KMS-11 (cell line): ENCODE data around the gene FUZ.

Experiments
- H2AFZ ChIP-seq: fragments of 200-600 bp; sonication (generic); 2 replicates; pipeline ENCODE4 v1.6.1; 2016; ENCODE audit warnings: antibody characterized with exemption, mixed run types, low read depth
- H3K27ac ChIP-seq: fragments of 200-600 bp; sonication (generic); 2 replicates; pipeline ENCODE4 v1.6.1; 2016; ENCODE audit warnings: mild to moderate bottlenecking, mixed run types
- H3K27me3 ChIP-seq: fragments of 200-600 bp; sonication (generic); 2 replicates; pipeline ENCODE4 v1.6.1; 2017; ENCODE audit warnings: mild to moderate bottlenecking, low read depth, mixed run types, moderate library complexity; ENCODE audit not compliant: insufficient read depth
- H3K36me3 ChIP-seq: fragments of 200-600 bp; sonication (generic); 2 replicates; pipeline ENCODE4 v1.6.1; 2017; ENCODE audit warnings: mild to moderate bottlenecking, mixed run types; ENCODE audit not compliant: insufficient read depth
- H3K4me1 ChIP-seq: fragments of 200-600 bp; sonication (generic); 2 replicates; pipeline ENCODE4 v1.6.1; 2016; ENCODE audit warnings: mild to moderate bottlenecking, low read depth, mixed run types; ENCODE audit not compliant: poor library complexity, severe bottlenecking
- H3K4me2 ChIP-seq: fragments of 200-600 bp; sonication (generic); 2 replicates; pipeline ENCODE4 v1.7.0; 2016; ENCODE audit warnings: mild to moderate bottlenecking, mixed run types
- H3K4me3 ChIP-seq: fragments of 200-600 bp; sonication (generic); IDR thresholded peaks from 2 replicates; pipeline ENCODE4 v1.6.1; 2017; ENCODE audit warnings: low read depth, low read length, mixed read lengths; ENCODE audit not compliant: insufficient read depth
- H3K79me2 ChIP-seq: fragments of 200-600 bp; sonication (generic); 2 replicates; pipeline ENCODE4 v1.6.1; 2016; ENCODE audit warnings: low read depth, mixed run types; ENCODE audit not compliant: insufficient read depth
- H3K9ac ChIP-seq: fragments of 200-600 bp; sonication (generic); 2 replicates; pipeline ENCODE4 v1.6.1; 2016; ENCODE audit warnings: mild to moderate bottlenecking, mixed run types
- H4K20me1 ChIP-seq: fragments of 200-600 bp; sonication (generic); 2 replicates; pipeline ENCODE4 v1.6.1; 2016; ENCODE audit warnings: mild to moderate bottlenecking, mixed run types; ENCODE audit not compliant: insufficient read depth
- CTCF ChIP-seq: fragments of 200-600 bp; sonication (generic); conservative IDR thresholded peaks from 2 replicates; pipeline ENCODE4 v1.6.1; 2017; ENCODE audit warnings: low read depth, mild to moderate bottlenecking, antibody characterized with exemption, low read length, moderate library complexity, mixed read lengths

Gene FUZ

GRCh38 chr19:49807904-49808675 lies 5.0 kb downstream of the FUZ start:
- Histone ChIP-seq H3K36me3 (no peaks in the 10 kb centered on the region), H4K20me1 (no peaks in the 10 kb centered on the region), H3K4me1 (peaks cover 21% of the 10 kb centered on the region), H3K4me3 (no peak overlapping the region), H3K4me2 (peak overlapping the region; percentile 81), H3K27ac (no peak overlapping the region), H2AFZ (peak overlapping the region; percentile 72; the same call in 1 of the 2 replicates), H3K79me2 (no peaks in the 10 kb centered on the region), H3K27me3 (no peaks in the 10 kb centered on the region), H3K9ac (no peak overlapping the region)
- TF ChIP-seq CTCF: no peak

DNA sequence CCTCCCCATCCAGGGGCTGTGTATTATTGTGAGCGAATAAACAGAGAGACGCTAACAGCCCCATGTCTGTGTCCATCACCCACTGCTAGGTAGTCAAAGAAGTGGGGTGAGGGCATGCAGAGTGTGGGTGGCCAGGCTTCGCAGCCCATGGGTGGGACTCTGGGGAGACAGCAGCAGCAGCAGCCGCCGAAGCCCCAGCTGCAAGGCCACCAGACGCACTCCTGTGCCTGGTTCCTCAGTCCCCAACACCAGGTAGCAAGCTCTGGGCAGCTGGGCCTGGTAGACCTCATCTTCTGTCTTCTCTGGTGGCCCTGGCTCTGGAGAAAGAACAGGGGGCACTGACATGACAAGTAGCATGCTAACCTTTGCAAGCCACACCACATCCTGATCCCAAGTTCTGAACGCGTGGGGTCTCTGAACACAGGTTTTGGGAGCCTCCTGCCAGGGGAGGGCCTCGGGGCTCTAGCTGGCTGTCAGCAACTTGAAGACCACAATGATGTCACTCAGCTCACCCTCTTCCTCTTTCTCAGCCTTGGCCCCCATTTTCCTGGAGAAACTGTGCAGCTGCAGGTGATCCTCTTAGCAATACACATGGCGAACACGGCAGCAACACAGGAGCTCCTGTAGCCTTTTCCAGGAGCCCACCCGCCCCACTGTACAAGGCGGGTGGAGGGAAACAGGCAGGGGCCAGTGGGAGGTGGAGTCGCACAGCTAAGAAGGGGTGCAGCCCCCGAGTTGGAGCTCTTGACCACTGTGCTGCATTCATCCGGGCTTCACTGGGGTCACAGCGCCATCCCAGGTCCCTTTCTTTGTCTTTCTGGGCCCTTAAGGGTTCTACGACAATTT lies 5.8 kb downstream of the FUZ start:
- Histone ChIP-seq H3K4me3 (no peak overlapping the region), H3K36me3 (no peaks in the 10 kb centered on the region), H2AFZ (no peak overlapping the region), H3K79me2 (no peaks in the 10 kb centered on the region), H4K20me1 (no peaks in the 10 kb centered on the region), H3K27ac (no peak overlapping the region), H3K4me2 (no peak overlapping the region), H3K27me3 (no peaks in the 10 kb centered on the region), H3K9ac (no peak overlapping the region), H3K4me1 (peaks cover 21% of the 10 kb centered on the region)
- no peak for TF ChIP-seq CTCF

DNA sequence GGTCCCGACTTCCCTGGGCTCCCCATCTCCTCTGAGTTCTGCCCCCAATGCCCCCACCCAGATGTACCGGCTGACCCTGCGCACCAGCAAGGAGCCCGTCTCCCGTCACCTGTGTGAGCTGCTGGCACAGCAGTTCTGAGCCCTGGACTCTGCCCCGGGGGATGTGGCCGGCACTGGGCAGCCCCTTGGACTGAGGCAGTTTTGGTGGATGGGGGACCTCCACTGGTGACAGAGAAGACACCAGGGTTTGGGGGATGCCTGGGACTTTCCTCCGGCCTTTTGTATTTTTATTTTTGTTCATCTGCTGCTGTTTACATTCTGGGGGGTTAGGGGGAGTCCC lies 6.5 kb downstream of the FUZ start:
- no peak overlapping the region for H3K4me2 ChIP-seq
- no peaks in the 10 kb centered on the region for H3K36me3 ChIP-seq

More for the DNA sequence above, 6.5 kb downstream of the FUZ start:
- Histone ChIP-seq H3K4me1 (peaks cover 21% of the 10 kb centered on the region), H3K27ac (no peak overlapping the region), H3K27me3 (no peaks in the 10 kb centered on the region), H2AFZ (no peak overlapping the region), H4K20me1 (no peaks in the 10 kb centered on the region), H3K79me2 (no peaks in the 10 kb centered on the region), H3K9ac (no peak overlapping the region), H3K4me3 (no peak overlapping the region)
- TF ChIP-seq CTCF: no peak
